Measurements from ENCODE around the gene MTFR1L. TPM values are rescaled to one million over a fixed set of nuclear protein-coding genes. Genes with fewer than 3 reads are reported as not detected.

Gene MTFR1L
- total RNA-seq, 1 donor from 2014 or later, result 46.3 TPM

DNA sequence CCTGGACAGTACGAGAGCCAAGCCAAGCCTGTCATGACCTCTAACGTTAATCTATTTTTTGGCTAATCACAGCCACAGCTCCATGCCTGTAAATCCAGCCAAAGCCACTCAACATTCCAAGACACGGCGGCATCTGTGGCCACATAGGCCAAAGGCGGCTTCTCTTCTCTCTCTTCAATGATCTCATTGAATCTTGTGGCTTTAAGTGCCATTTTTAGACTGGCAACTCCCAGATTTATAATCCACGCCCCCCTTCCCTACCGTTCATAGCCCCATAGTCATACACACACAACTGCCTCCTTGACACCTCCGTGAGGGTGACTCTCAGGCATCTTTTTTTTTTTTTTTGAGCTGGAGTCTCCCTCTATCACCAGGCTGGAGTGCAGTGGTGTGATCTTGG is 25.4 kb upstream of the MTFR1L start:
- Histone ChIP-seq H3K27me3 (ENCODE audit: control insufficient read depth, insufficient read depth, low read length) (no peaks in the 10 kb centered on the region), H3K36me3 (ENCODE audit: control insufficient read depth, insufficient read depth, low read length) (no peaks in the 10 kb centered on the region), H3K4me3 (ENCODE audit: low read depth, low read length) (no peak overlapping the region)
- no peak for DNase-seq (ENCODE audit: low read depth)
- TF ChIP-seq, protein P1, sequence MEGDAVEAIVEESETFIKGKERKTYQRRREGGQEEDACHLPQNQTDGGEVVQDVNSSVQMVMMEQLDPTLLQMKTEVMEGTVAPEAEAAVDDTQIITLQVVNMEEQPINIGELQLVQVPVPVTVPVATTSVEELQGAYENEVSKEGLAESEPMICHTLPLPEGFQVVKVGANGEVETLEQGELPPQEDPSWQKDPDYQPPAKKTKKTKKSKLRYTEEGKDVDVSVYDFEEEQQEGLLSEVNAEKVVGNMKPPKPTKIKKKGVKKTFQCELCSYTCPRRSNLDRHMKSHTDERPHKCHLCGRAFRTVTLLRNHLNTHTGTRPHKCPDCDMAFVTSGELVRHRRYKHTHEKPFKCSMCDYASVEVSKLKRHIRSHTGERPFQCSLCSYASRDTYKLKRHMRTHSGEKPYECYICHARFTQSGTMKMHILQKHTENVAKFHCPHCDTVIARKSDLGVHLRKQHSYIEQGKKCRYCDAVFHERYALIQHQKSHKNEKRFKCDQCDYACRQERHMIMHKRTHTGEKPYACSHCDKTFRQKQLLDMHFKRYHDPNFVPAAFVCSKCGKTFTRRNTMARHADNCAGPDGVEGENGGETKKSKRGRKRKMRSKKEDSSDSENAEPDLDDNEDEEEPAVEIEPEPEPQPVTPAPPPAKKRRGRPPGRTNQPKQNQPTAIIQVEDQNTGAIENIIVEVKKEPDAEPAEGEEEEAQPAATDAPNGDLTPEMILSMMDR (IDR thresholded peaks at IDR 0.05; ENCODE audit: insufficient read depth, low read length, poor library complexity, severe bottlenecking), result no peak

DNA sequence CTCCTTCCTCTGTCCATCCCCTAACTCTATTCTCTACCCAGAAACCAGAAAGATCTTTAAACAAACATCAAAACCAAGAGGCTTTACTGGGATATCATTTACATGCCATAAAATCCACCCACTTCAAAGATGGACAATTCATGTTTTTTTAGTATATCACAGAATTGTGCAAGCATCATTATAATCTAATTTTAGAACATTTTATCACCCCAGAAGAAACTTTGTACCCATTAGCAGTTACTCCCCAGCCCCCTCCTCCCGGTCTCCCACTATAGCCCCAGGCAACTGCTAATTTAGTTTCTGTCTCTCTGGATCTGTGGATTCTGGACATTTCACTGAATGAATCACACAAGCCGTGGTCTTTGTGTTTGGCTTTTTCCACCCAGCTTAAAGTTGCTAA is 24.5 kb upstream of the MTFR1L start:
- no peak for DNase-seq (ENCODE audit: low read depth)
- Histone ChIP-seq H3K27me3 (ENCODE audit: control insufficient read depth, insufficient read depth, low read length) (no peaks in the 10 kb centered on the region), H3K4me3 (ENCODE audit: low read depth, low read length) (no peak overlapping the region), H3K36me3 (ENCODE audit: control insufficient read depth, insufficient read depth, low read length) (no peaks in the 10 kb centered on the region)
- TF ChIP-seq, protein P1 (IDR thresholded peaks at IDR 0.05; ENCODE audit: insufficient read depth, low read length, poor library complexity, severe bottlenecking), result no peak

DNA sequence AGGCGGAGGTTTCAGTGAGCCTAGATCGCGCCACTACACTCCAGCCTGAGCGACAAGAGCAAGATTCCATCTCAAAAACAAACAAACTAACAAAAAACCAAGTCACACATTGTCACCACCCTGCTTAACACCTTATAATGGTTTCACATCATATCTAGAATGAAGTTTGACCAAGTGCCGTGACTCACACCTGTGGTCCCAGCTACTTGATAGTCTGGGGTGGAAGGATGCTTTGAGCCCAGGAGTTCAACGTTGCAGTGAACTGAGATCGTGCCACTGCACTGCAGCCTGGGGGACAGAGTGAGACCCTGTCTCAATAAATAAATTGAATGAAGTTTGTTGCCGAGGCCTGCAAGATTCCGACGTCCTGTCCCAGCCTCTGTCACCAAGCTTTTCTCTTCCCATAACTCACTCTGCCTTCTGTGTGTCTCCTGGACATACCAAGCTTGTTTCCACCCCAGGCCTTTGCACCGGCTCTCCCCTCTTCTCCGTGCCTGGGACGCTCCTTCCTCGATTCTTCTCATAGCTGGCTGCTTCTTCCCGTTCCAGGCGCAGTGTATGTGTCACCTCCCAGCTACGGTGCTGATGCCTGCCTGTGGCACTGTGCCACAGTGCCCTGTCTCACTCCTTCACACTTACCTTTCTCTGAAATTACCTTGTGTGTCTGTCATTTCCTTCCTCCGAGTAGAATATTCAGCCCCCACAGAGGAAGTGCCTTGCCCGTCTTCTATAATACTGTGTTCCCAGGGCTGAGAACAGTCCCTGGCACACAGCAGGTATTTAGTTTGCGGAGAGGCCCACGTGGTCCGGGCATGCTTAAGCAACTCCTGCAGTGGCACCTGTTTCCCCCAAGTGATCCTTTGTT is 23.6 kb upstream of the MTFR1L start:
- TF ChIP-seq, protein P1 (IDR thresholded peaks at IDR 0.05; ENCODE audit: insufficient read depth, low read length, poor library complexity, severe bottlenecking), result no peak
- Histone ChIP-seq H3K4me3 (ENCODE audit: low read depth, low read length) (no peak overlapping the region), H3K36me3 (ENCODE audit: control insufficient read depth, insufficient read depth, low read length) (no peaks in the 10 kb centered on the region), H3K27me3 (ENCODE audit: control insufficient read depth, insufficient read depth, low read length) (no peaks in the 10 kb centered on the region)
- no peak for DNase-seq (ENCODE audit: low read depth)

DNA sequence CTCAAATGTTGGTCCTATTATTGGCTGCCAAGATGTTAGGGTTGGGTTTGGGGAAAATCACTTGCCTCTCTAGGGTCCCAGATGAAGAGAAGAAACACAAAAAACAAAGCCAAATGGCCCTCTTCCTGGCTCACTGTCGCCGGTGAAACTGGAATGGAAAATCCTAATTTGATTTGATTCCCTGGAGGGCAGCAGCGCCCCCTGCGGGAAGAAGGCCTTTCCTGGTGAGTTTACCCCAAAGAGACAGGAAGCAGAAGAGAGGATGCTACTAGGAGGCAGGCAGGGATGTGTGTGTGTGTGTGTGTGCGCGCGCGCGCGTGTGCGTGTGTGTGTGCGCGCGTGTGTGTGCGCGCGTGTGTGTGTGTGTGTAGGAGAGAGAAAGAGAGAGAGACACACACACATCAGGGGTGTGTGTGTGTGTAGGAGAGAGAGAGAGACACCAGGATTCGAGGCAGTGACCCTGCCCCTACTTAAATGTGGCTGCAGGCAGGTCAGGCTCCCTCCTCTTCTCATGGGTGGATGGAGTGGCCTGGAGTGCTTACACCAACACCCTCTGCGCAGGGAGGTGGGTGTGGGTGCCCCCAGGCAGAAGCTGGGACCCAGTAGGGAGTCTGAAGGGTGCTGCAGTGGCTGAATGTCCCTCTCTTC is 22.8 kb upstream of the MTFR1L start:
- no peaks in the 10 kb centered on the region for H3K27me3 ChIP-seq (ENCODE audit: control insufficient read depth, insufficient read depth, low read length)
- TF ChIP-seq, protein P1 (IDR thresholded peaks at IDR 0.05; ENCODE audit: insufficient read depth, low read length, poor library complexity, severe bottlenecking), result peak; percentile 90
- no peak overlapping the region for H3K4me3 ChIP-seq (ENCODE audit: low read depth, low read length)
- H3K36me3 ChIP-seq (ENCODE audit: control insufficient read depth, insufficient read depth, low read length), result no peaks in the 10 kb centered on the region
- DNase-seq (ENCODE audit: low read depth), result no peak

DNA sequence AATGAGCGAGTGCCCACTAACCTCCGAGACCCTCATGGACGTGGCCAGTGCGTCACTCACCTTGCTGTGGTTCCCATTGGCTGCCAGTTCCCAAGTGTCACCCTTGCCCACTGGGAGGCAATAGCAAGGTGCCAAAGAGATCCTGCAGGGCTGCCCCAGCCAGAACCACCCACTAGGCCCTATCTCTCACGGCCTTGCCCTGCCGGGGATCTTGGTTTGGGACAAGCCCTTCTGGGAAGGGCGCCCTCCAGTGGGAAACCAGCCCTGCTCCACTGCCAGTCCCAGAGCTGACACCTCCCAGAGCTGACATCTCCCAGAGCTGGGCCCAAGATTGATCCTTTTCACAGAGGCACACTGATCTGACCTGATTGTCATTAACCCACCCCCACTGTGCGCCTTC is 21.8 kb upstream of the MTFR1L start:
- H3K27me3 ChIP-seq (ENCODE audit: control insufficient read depth, insufficient read depth, low read length), result no peaks in the 10 kb centered on the region
- TF ChIP-seq, protein P1 (IDR thresholded peaks at IDR 0.05; ENCODE audit: insufficient read depth, low read length, poor library complexity, severe bottlenecking), result peak; percentile 55
- H3K4me3 ChIP-seq (ENCODE audit: low read depth, low read length), result no peak overlapping the region
- no peak for DNase-seq (ENCODE audit: low read depth)
- H3K36me3 ChIP-seq (ENCODE audit: control insufficient read depth, insufficient read depth, low read length), result no peaks in the 10 kb centered on the region

Data from kidney epithelial cell (primary cell).